Dendritic cell treated with granulocyte-macrophage colony-stimulating factor and Interleukin-4, amounts not matched to agents 40 ng/mL and 50 ng/mL, for 4 days (primary cell): ENCODE results near the gene FOXO3B.
"Not testable (repeated sequence)": the region's sequence is repeated elsewhere in the genome, so short reads cannot be mapped to it uniquely, and the experiment has no call there.

Experiments used
- H3K27ac Mint-ChIP-seq: one replicate; pipeline ENCODE4 v1.8.0; 2022; ENCODE audit warnings: mild to moderate bottlenecking, mixed read lengths
- H3K27me3 Mint-ChIP-seq: one replicate; pipeline ENCODE4 v1.8.0; 2022; ENCODE audit warnings: mild to moderate bottlenecking, mixed read lengths
- H3K36me3 Mint-ChIP-seq: one replicate; pipeline ENCODE4 v1.8.0; 2022; ENCODE audit warnings: low read depth, mixed read lengths
- H3K4me1 Mint-ChIP-seq: one replicate; pipeline ENCODE4 v1.8.0; 2022; ENCODE audit warnings: low read depth, mixed read lengths
- H3K4me3 Mint-ChIP-seq: one replicate; pipeline ENCODE4 v1.8.0; 2022; ENCODE audit warnings: mild to moderate bottlenecking, moderate library complexity, mixed read lengths
- H3K9me3 Mint-ChIP-seq: one replicate; pipeline ENCODE4 v1.8.0; 2022; ENCODE audit warnings: mixed read lengths
- intact Hi-C: fragments of 100-400 bp; cut with micrococcal nuclease; formaldehyde crosslinking; loops from one replicate; pipeline ENCODE4 v1.15.0; 2022

The FOXO3B gene

DNA sequence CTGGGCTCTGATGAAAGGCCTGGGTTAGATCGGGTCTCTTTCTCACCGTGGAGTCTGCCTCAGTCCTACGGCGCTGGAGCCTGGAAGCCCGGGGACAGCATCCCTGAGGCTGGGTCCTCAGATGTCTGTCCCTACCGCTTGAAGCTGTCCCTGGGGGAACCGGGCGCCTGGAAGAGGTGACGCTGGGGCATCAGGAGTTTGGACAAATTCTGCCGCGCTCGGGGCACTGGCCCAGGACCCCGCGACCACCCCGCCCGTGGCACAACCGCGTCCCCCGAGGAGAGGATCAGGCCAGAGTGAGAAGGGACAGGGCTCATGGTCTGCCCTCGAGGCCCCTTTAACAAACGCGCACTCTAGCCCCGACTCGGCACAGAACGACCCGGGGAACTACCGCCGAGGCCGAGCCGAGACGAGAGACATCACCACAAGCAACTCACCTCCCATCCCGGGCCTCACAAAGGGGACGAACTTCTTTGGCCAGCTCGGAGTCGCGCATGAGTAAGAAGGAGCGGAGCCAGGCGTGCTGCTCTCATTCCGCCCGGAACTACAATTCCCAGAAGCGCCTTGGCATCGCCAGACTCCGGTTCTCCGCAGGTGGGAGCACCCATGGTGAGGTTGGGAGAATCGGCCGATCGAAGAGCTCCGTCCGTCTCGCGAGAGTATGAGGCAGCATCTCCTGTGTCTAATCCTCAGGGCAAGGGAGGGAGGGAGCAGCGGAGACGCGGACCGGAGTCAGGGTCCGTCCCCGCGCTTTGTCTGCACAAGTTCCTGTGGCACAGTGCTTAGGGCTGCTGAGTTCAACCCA is at the start of gene FOXO3B:
Gene FOXO3B (minus strand): TSS at position 548 of the 805 bp plus-strand sequence. CDS start 663 bp downstream, outside the sequence.
- H3K27me3 Mint-ChIP-seq, H3K27ac Mint-ChIP-seq, H3K4me1 Mint-ChIP-seq, H3K36me3 Mint-ChIP-seq, H3K9me3 Mint-ChIP-seq, intact Hi-C loops: not testable (repeated sequence)
- peak within 1 kb of the TSS; percentile 71 for H3K4me3 Mint-ChIP-seq

DNA sequence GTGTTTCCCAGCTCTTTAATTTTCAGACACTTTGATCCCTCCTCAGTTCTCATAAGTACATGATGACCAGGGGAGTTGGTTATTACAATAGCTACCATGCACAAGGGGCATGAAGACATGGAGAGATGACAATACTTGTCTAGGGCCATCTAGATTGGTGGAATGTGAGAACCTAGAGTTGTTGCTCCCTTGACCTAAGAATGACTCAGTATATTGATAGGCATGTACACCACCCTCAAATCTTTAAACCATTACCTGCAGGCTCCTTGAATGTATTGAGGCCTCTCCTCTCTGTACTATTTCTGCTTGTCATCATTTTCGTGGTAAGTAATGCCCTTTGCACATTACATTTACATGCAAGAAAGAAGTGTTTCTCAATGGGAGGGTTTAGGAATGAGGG is 41.4 kb upstream of the FOXO3B start:
- H3K36me3 Mint-ChIP-seq, H3K27ac Mint-ChIP-seq, intact Hi-C loops, H3K27me3 Mint-ChIP-seq, H3K9me3 Mint-ChIP-seq, H3K4me3 Mint-ChIP-seq, H3K4me1 Mint-ChIP-seq: not testable (repeated sequence)

GRCh38 chr17:18722612-18723011 is 40.5 kb upstream of the FOXO3B start:
- H3K9me3 Mint-ChIP-seq, H3K4me1 Mint-ChIP-seq, H3K27me3 Mint-ChIP-seq, H3K36me3 Mint-ChIP-seq, intact Hi-C loops, H3K27ac Mint-ChIP-seq, H3K4me3 Mint-ChIP-seq: not testable (repeated sequence)

DNA sequence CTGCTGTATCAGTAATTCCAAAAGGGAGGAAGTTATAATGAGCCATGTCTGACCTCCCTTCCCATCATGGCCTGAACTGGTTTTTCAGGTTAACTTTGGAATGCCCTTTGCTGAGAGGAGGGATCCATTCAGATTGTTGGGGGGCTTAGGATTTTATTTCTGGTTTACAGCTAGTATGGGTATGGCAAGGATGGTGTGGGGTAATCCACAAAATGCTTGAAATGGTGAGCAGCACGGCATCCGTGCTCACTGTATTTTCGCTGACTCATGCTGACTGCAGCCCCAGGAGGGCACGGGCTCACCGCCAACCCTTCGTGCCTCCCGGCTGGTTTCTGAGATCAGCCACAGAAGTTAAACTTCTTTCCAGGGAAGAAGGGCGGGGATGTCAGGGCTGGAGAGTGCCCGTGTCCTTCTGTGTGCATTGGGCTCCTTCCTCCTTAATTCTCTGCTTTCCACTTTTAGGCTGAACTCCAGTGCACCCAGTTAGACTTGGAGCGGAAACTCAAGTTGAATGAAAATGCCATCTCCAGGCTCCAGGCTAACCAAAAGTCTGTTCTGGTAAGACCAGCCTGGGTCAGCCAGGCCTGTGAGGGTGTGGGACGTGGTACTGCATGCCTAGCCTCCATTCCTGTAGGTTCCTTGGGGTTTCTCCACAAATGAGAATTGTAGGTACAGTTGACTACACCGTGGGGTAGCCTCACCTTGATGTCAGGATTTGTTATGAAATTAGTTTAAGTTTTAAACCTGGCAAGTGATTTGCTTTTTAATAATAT is 39.8 kb upstream of the FOXO3B start:
- not testable (repeated sequence) for H3K36me3 Mint-ChIP-seq, H3K4me3 Mint-ChIP-seq

GRCh38 chr17:18719428-18720110 is 37.5 kb upstream of the FOXO3B start:
- H3K27me3 Mint-ChIP-seq, H3K9me3 Mint-ChIP-seq, H3K4me3 Mint-ChIP-seq, H3K27ac Mint-ChIP-seq, H3K4me1 Mint-ChIP-seq, H3K36me3 Mint-ChIP-seq, intact Hi-C loops: not testable (repeated sequence)

More for the DNA sequence above, 39.8 kb upstream of the FOXO3B start:
- H3K27ac Mint-ChIP-seq, H3K4me1 Mint-ChIP-seq, H3K9me3 Mint-ChIP-seq, H3K27me3 Mint-ChIP-seq, intact Hi-C loops: not testable (repeated sequence)

DNA sequence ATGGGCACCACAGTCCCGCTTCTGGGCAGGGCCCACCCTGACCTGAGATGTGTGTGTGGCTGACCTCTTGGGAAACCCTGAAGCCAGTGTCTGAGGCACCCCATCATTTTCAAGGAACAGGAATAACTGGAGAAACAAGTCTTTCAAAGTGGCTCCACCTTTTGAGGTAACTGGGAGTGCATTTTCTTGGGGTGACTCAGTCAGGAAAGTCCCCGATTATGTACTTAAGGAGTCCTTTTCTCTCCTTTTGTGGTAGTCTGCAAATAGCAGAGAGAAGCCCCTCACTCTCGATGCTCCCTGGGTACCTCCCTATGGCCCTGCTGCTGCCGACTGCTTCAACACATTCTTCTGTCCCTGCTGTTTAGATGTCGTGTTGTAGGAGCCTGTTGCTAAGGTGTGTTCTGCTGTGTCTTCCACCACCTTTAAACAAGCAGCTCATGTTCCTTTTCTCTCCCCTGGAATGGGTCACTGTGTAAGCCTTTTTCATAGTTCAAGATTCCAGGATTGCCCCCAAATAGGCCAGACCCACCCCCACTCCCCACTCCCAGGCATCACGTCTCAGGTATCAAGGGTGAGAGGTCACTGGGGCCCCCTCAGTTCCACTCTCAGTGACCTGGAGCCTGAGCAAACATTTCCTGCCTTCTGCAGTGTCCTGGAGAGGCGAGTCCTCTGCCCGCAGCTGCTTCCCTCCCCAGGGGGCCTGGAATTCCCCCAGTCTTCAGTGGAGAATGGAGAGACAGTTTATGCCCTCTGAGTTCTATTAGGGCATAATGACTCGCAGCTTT is 36.7 kb upstream of the FOXO3B start:
- H3K4me3 Mint-ChIP-seq, intact Hi-C loops, H3K27me3 Mint-ChIP-seq, H3K4me1 Mint-ChIP-seq, H3K27ac Mint-ChIP-seq, H3K9me3 Mint-ChIP-seq, H3K36me3 Mint-ChIP-seq: not testable (repeated sequence)

GRCh38 chr17:18712354-18712999 is 30.4 kb upstream of the FOXO3B start:
- H3K4me3 Mint-ChIP-seq, intact Hi-C loops, H3K27me3 Mint-ChIP-seq, H3K27ac Mint-ChIP-seq, H3K36me3 Mint-ChIP-seq, H3K9me3 Mint-ChIP-seq: not testable (repeated sequence)
- peaks cover 11% of the 10 kb centered on the region for H3K4me1 Mint-ChIP-seq

- H3K4me3 Mint-ChIP-seq, H3K36me3 Mint-ChIP-seq, intact Hi-C loops, H3K27ac Mint-ChIP-seq, H3K4me1 Mint-ChIP-seq, H3K9me3 Mint-ChIP-seq, H3K27me3 Mint-ChIP-seq: not testable (repeated sequence)
These were observed 26.1 kb upstream of the FOXO3B start for GRCh38 chr17:18708215-18708614.

DNA sequence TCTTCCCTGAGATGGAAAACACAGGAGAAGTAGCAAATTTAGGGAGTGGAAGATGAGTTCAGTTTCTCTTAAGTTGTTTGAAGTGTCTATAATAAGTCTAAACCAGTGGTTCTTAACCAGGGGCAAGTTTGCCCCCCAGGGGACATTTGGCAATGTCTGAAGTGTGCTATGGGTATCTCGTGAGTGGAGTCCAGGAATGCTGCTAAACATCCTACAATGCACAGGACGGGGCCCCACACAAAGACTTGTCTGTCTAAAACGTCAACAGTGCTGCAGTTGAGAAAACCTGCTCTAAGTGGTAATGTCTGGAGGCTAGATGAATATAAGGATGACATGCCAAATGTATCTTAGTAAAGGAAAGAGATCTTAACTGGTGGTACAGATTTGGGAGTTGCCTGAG is 23.8 kb upstream of the FOXO3B start:
- H3K4me1 Mint-ChIP-seq, H3K36me3 Mint-ChIP-seq, H3K27ac Mint-ChIP-seq, H3K4me3 Mint-ChIP-seq, H3K9me3 Mint-ChIP-seq, H3K27me3 Mint-ChIP-seq, intact Hi-C loops: not testable (repeated sequence)

GRCh38 chr17:18698473-18699103 is 16.5 kb upstream of the FOXO3B start:
- H3K27me3 Mint-ChIP-seq, H3K36me3 Mint-ChIP-seq, H3K9me3 Mint-ChIP-seq, intact Hi-C loops: not testable (repeated sequence)
- H3K4me3 Mint-ChIP-seq = peak overlapping the region; percentile 87
- H3K4me1 Mint-ChIP-seq = peaks cover 12% of the 10 kb centered on the region
- peak overlapping the region; percentile 86 for H3K27ac Mint-ChIP-seq

DNA sequence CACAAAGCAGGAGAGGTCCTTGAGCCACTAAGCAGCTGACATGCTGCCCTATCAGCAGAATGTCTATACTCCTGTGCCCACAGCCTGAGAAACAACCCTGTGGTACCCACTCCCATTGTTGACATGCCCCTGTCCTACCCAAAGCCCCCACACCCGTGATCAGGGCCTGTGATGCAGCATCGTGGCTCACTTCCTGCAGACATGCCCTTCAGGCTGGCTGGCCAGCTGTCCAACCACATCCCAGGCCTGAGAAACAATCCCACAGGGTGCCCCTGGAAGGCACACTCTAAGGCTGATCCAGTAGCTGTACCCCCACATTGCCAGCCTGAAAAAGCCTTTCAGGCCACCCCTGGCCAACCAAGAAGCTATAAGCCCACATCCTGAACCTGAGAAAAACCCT is 13.0 kb upstream of the FOXO3B start:
- intact Hi-C loops, H3K27me3 Mint-ChIP-seq, H3K4me3 Mint-ChIP-seq, H3K9me3 Mint-ChIP-seq, H3K36me3 Mint-ChIP-seq, H3K27ac Mint-ChIP-seq: not testable (repeated sequence)
- H3K4me1 Mint-ChIP-seq = peaks cover 12% of the 10 kb centered on the region

- H3K27ac Mint-ChIP-seq, H3K4me1 Mint-ChIP-seq, H3K9me3 Mint-ChIP-seq, H3K36me3 Mint-ChIP-seq, intact Hi-C loops, H3K4me3 Mint-ChIP-seq, H3K27me3 Mint-ChIP-seq: not testable (repeated sequence)
These were observed 554 bp upstream of the FOXO3B start for GRCh38 chr17:18682668-18683067.

- H3K9me3 Mint-ChIP-seq, intact Hi-C loops, H3K4me3 Mint-ChIP-seq, H3K27ac Mint-ChIP-seq, H3K27me3 Mint-ChIP-seq, H3K4me1 Mint-ChIP-seq, H3K36me3 Mint-ChIP-seq: not testable (repeated sequence)
These were observed 4.7 kb downstream of the FOXO3B start for GRCh38 chr17:18677381-18677780.
